NCI-H1694 treated with DMSO at 0.1 percent for 48 hours (cell line): ENCODE data around the gene PTPRK.

Experiments used
- DNase-seq: peaks from one replicate; lab custom pipeline; 2025; lab: John Stamatoyannopoulos, UW

The PTPRK gene

GRCh38 chr6:128515550-128516513 lies 4.6 kb downstream of the PTPRK start:
- DNase-seq: no peak

DNA sequence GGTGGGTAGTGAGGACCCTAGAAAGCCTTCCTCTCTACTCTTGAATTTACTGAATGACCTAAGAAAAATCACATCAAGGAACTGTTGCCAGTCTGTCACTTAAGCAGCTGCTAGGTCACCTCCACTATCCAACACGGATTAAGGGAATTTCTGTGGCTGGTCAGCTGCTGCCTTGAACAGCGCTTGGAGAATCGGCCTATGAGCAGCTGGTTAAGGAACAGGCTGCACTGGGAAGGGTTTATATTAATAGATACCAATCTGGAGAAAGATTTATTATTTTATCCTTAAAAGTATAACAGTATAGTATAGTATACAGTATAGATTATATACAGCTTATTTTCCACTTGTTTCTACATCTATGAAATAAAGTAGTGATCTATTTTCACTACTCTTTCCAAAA lies 6.5 kb downstream of the PTPRK start:
- no peak for DNase-seq

GRCh38 chr6:128512296-128512695 lies 8.1 kb downstream of the PTPRK start:
- DNase-seq: no peak

- no peak for DNase-seq
These were observed 8.9 kb downstream of the PTPRK start for GRCh38 chr6:128511506-128511905.

GRCh38 chr6:128509709-128510108 lies 10.7 kb downstream of the PTPRK start:
- DNase-seq: no peak

DNA sequence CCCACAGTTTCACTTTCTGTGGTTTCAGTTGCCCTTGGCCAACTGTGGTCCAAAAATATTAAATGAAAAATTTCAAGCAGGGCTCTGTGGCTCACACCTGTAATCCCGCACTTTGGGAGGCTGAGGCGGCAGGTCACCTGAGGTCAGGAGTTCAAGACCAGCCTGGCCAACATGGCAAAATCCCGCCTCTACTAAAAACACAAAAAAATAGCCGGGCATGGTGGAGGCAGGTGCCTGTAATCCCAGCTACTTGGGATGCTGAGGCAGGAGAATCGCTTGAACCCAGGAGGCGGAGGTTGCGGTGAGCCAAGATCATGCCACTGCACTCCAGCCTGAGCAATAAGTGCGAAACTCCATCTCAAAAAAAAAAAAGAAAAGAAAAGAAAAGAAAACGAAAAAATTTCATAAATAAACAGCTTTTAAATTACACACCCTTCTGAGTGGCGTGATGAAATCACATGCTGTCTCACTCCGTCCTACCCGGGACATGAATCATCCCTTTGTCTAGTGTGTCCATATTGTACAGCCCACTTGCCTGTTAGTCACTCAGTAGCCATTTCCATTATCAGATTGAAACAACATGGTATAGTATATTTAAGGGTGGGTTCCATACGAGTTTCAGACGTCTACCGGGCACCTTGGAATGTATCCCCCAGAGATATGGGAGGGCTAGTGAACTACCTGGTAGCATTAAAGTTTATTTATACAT lies 11.7 kb downstream of the PTPRK start:
- no peak for DNase-seq

- no peak for DNase-seq
These were observed 12.8 kb downstream of the PTPRK start for GRCh38 chr6:128507337-128508310.

- DNase-seq: no peak
These were observed 14.8 kb downstream of the PTPRK start for GRCh38 chr6:128505603-128506002.

GRCh38 chr6:128504003-128504654 lies 16.3 kb downstream of the PTPRK start:
- no peak for DNase-seq

GRCh38 chr6:128500749-128501600 lies 19.4 kb downstream of the PTPRK start:
- DNase-seq: no peak

DNA sequence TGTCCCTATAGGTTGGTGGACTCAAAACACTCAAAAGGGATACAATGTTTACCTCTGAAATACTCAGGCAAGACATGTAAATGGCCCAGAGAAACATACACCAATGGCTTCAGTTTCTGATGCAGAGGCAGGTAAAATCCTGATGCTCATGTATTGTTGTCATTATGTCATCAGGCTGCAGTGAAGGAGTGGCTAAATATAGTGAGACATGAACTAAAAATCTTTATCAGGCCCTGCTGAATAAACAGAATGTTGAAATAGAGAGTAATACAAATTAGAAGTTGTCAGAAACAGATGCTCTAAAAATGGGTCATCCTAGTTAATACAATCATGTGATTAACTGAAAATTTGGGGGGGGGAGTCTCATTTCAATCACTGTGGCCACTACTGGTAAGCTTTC lies 20.4 kb downstream of the PTPRK start:
- no peak for DNase-seq

DNA sequence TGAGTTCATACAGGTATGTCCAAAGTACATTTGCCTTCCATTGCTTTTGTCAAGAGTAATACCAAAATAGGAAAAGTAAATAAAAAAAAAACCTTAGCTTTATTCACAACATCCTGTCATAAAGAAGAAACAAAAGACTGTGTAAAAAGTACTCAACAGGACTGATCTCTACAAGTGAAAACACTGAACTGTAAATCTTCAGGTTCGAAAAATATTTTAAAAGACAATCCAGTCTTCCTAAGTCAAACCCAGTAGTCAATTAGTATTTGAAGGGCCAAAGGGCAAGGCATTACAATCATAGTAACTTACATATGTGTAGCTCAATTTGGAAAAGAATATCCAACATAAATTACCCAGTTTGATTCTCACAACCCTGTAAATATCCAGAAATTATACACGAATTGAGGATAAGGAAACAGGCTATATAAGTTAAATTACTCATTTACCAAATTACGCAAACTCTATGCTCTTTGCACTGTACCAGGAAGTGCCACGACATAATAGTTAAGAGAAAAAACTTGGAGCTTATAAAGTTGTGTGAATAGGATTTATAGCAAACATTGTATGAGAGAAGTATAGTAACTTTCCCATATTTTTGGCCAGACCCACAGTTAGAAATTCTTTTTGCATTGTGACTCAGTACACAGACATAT lies 21.2 kb downstream of the PTPRK start:
- no peak for DNase-seq

- no peak for DNase-seq
These were observed 22.2 kb downstream of the PTPRK start for GRCh38 chr6:128498234-128498633.

DNA sequence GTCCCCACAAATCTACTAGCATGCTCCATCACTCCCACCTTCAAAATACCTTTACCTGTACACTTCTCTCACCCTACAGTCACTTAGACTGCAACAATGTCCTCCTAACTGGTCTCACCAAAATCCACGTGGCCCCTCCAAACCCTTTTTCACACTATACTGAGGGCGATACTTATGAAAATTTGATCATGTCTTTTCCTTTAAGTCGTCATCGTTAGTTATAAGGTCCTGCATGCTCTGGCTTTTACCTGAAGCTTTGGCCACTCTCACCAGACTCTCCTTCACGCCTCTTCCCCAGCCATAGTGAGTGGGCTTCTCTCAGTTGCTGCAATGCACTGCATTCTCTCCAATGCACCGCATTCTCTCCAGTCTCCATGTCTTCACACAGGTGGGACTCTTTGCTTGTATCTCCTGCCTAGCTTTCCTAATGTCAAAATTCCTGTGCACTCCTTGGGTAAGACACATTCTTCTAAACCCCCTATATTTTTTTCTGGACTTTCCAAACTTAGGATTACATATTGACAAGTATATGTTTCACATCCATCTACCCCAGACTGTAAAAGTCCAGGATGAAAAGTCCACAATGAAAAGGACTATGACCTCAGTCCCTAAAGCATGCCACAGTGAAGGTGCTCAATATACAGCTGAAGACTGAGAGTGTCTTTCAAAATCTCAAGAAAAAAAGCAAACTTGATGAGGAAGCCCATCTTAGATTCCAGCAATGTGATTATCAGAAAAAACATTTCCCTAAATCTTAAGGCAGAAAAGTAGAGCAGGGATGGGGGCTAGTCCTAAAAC lies 24.7 kb downstream of the PTPRK start:
- no peak for DNase-seq

- DNase-seq: no peak
These were observed 26.0 kb downstream of the PTPRK start for GRCh38 chr6:128494440-128494839.

- DNase-seq: no peak
These were observed 26.5 kb downstream of the PTPRK start for GRCh38 chr6:128493877-128494276.

GRCh38 chr6:128492386-128492785 lies 28.0 kb downstream of the PTPRK start:
- DNase-seq: no peak

DNA sequence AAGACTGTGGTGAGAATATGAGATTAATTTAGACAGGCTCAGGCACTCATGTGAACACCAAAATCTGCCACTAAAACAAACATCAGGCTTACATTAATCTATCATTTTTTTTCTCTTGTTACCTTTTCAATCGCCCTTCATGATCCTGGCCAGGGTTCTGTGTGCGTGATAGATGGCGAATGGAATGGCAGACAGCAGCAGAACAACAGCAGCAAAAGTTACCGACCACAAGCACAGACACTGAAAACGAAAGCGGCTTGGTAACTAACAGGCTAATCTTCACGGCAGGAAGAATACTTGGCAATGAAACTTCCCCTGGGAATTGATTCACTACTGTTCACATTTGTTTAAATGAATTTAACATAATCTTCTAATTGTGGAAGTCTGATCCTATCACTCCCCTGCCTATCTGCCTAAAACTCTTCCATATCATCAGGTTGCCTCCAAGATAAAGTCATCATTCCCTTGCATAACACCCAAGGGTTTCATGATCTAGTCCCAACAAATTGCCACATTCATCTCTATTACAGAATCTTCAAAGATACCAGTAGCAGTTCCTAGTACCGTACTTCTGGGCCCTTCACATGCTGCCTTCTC lies 28.7 kb downstream of the PTPRK start:
- DNase-seq: peak; percentile 25

DNA sequence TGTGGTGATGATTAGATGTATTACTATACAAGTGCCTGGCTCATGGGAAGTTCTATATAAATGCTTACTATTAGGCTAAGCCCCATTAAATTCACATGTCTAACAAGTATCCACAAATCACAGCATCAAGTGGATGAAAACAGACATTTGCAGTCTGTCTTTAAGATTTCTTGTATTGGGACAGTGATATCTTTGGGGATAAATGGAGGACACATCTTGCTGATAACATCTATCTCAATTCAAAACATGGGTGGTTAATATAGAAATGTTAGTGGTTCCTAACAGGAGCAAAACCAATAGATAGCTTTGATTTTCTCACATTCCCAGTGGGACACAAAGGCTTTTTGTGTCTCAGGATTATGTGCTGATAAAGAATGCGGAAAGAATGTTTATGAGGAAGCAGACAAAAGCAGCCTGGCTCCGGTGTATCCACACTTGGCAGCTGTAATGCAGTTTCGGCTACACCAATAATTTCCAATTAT lies 29.3 kb downstream of the PTPRK start:
- DNase-seq: no peak
